ENCODE measurements around the gene AP5Z1. TPM values are rescaled to one million over a fixed set of nuclear protein-coding genes. Genes with fewer than 3 reads are reported as not detected.

Gene AP5Z1
- total RNA-seq, 1 experiment from 2014 or later = 66.8 TPM

DNA sequence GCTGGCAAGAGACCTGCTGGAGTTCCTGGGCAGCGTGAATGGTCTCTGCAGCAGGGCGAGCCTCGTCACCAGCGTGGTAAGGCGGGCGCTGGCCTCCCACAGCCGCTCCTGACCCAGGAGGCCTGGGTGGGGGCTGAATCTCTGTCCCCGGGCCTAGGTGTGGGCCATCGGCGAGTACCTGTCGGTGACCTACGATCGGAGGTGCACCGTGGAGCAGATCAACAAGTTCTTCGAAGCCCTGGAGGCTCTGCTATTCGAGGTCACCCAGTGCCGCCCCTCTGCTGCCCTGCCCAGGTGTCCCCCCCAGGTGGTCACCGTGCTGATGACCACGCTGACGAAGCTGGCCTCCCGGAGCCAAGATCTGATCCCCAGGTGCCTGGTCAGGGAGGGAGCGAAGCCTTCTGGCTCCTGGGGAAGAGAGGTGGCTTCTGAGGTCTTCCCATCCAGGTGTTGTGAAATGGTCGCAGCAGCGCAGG lies 15.1 kb downstream of the AP5Z1 start:
- ChIA-PET CTCF (no interaction called here), POLR2A (no interaction called here)
- H3K27ac Mint-ChIP-seq (ENCODE audit: unreplicated experiment) = no peak overlapping the region
- no peak overlapping the region for H3K4me3 ChIP-seq (ENCODE audit: low read depth, low read length)
- H3K27me3 Mint-ChIP-seq (ENCODE audit: insufficient read depth, unreplicated experiment) = no peaks in the 10 kb centered on the region
- no peak overlapping the region for H3K4me3 Mint-ChIP-seq (ENCODE audit: unreplicated experiment)
- H3K9me3 ChIP-seq = no peaks in the 10 kb centered on the region
- no peaks in the 10 kb centered on the region for H3K27me3 ChIP-seq (replicated peaks; ENCODE audit: control insufficient read depth, insufficient read depth, low read length)
- H3K36me3 Mint-ChIP-seq (ENCODE audit: insufficient read depth, unreplicated experiment) = peaks cover 41% of the 10 kb centered on the region
- intact Hi-C loops (cut with micrococcal nuclease; ENCODE audit: unreplicated experiment) = no loop called here
- no peaks in the 10 kb centered on the region for H3K9me3 Mint-ChIP-seq (ENCODE audit: unreplicated experiment)
- BruUV-seq (replicated peaks) = no TSS peak
- no peaks in the 10 kb centered on the region for H3K36me3 ChIP-seq (ENCODE audit: control insufficient read depth, insufficient read depth, low read length)
- TF ChIP-seq CTCF (IDR thresholded peaks at IDR 0.05; ENCODE audit: insufficient read depth in 1 of 2, low read depth in 1 of 2, low read length in 1 of 2, severe bottlenecking in 1 of 2, unreplicated experiment in 1 of 2) = no peak
- peaks cover 9% of the 10 kb centered on the region for H3K4me1 Mint-ChIP-seq (ENCODE audit: low read depth, unreplicated experiment)
- peaks cover 15% of the 10 kb centered on the region for H3K4me1 ChIP-seq
- DNase-seq = no peak

- intact Hi-C loops (cut with micrococcal nuclease; ENCODE audit: unreplicated experiment) = no loop called here
- Mint-ChIP-seq H3K27me3 (ENCODE audit: insufficient read depth, unreplicated experiment) (no peaks in the 10 kb centered on the region), H3K4me3 (ENCODE audit: unreplicated experiment) (no peak overlapping the region)
These were observed 15.8 kb downstream of the AP5Z1 start for GRCh38 chr7:4791101-4791737.

More at GRCh38 chr7:4791101-4791737, 15.8 kb downstream of the AP5Z1 start:
- DNase-seq = no peak
- peaks cover 39% of the 10 kb centered on the region for H3K36me3 Mint-ChIP-seq (ENCODE audit: insufficient read depth, unreplicated experiment)
- H3K9me3 ChIP-seq = no peaks in the 10 kb centered on the region
- ChIA-PET CTCF (interaction anchor here (0.7 kb wide), 1 partner anchor 1619 kb away, joined by 3 read pairs; no protein-coding TSS in a partner anchor), POLR2A (no interaction called here)
- H3K4me3 ChIP-seq (ENCODE audit: low read depth, low read length) = no peak overlapping the region
- H3K27ac Mint-ChIP-seq (ENCODE audit: unreplicated experiment) = no peak overlapping the region
- no TSS peak for BruUV-seq (replicated peaks)
- peaks cover 9% of the 10 kb centered on the region for H3K4me1 Mint-ChIP-seq (ENCODE audit: low read depth, unreplicated experiment)
- TF ChIP-seq CTCF (IDR thresholded peaks at IDR 0.05; ENCODE audit: insufficient read depth in 1 of 2, low read depth in 1 of 2, low read length in 1 of 2, severe bottlenecking in 1 of 2, unreplicated experiment in 1 of 2) = no peak
- no peaks in the 10 kb centered on the region for H3K27me3 ChIP-seq (replicated peaks; ENCODE audit: control insufficient read depth, insufficient read depth, low read length)
- H3K36me3 ChIP-seq (ENCODE audit: control insufficient read depth, insufficient read depth, low read length) = no peaks in the 10 kb centered on the region
- peaks cover 15% of the 10 kb centered on the region for H3K4me1 ChIP-seq
- H3K9me3 Mint-ChIP-seq (ENCODE audit: unreplicated experiment) = no peaks in the 10 kb centered on the region

All from Caco-2 (cell line).